Astrocyte (in vitro differentiated cells and primary cell): ENCODE data around the gene MCF2L.

Experiments used
- CTCF ChIP-seq: IDR thresholded peaks from 2 replicates; pipeline ENCODE4 v1.5.1; 2011; ENCODE audit warnings: low read depth, mild to moderate bottlenecking, inconsistent platforms, low read length, moderate library complexity; ENCODE audit not compliant: insufficient read depth
- EZH2 ChIP-seq: IDR thresholded peaks from 2 replicates; pipeline ENCODE4 v1.6.1; 2012; ENCODE audit warnings: mild to moderate bottlenecking, low read length, inconsistent platforms; ENCODE audit not compliant: insufficient read depth

- no peak for TF ChIP-seq CTCF
- TF ChIP-seq EZH2: no peak
Observed at GRCh38 chr13:112955956-112956355, 13.1 kb upstream of the MCF2L start.
